GM18519 (cell line): ENCODE measurements around the gene BCORL1.
A peak's percentile ranks its signal among the peaks of the same experiment; 100 is the strongest.

Experiments used
- ATAC-seq: cut with Tn5 transposase; IDR thresholded peaks from one replicate; pipeline ENCODE4 v1.9.1; 2021; ENCODE audit warnings: mild to moderate bottlenecking, moderate library complexity; ENCODE audit not compliant: unreplicated experiment, low FRiP score

The BCORL1 gene

GRCh38 chrX:130057209-130057608, 74.8 kb downstream of the BCORL1 start:
- no peak for ATAC-seq

- ATAC-seq, result no peak
These were observed 76.2 kb downstream of the BCORL1 start for GRCh38 chrX:130058652-130059051.

DNA sequence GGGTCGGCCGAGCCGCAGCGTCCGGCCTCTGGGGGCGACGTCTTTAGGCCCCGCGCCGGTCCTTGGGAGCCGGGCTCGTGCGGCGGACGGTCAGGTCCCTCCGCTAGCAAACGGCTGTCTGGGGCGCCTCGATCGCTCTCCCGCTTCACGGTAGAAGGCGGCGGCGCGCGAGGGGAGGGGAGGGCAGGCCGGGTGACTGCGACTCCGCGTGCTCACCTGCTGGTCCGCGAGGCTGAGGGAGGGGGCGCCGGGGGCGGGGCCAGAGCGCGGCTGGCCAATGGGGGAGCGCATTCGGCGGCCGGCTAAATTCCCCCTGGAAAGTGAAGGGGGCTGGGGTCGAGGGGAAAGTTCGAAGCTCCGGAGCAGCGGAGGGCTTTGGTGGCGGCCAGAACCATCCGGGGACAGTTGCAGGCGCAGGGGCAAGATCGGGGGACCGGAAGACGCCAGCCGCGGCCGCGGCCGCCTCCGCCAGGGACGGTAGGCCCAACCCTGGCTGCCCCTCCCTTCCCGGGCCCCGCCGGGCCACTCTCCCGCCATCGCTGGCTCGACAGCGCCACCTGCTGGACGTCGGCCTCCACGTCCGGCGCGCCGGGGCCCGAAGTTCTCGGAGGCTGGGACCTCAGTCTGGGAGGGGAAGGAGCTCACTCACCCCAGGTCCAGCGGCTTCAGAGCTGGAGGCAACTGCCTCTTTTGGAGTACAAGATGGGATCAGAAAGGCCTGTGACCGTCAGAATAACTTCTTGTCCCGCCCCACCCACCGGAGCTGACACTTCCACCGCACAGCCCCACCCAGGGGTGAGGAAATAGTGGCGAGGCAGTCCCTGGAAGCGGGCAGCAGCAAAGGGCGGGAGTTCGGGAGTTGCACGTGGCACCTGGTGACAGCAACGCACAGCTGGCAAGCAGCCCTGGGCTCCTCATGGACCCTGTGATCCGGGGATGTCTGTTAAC, 78.0 kb downstream of the BCORL1 start:
- ATAC-seq, result peak; percentile 89

GRCh38 chrX:130066975-130067615, 84.7 kb downstream of the BCORL1 start:
- ATAC-seq, result no peak

- no peak for ATAC-seq
These were observed 89.3 kb downstream of the BCORL1 start for GRCh38 chrX:130071611-130072344.

- no peak for ATAC-seq
These were observed 89.9 kb downstream of the BCORL1 start for GRCh38 chrX:130072345-130072740.

DNA sequence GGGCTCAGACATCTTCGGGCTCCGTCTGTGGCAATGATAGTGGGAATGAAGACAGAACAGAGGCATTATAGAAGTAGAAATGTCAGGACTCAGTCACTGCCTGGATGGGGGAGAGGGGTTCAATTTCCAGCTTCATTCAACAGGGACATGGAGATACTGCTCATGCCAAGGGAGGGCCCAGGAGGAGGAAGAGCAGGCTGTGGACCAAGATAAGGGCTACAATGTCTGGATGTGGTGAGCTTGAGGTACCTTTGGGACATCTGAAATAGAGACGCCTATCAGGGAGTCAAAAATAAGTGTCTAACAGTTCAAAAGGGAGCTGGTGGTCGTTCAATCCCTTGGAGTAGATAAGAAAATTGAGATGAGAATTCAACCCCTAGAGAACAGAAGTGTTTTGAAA, 93.3 kb downstream of the BCORL1 start:
- no peak for ATAC-seq

- no peak for ATAC-seq
These were observed 97.5 kb downstream of the BCORL1 start for GRCh38 chrX:130079824-130080406.

DNA sequence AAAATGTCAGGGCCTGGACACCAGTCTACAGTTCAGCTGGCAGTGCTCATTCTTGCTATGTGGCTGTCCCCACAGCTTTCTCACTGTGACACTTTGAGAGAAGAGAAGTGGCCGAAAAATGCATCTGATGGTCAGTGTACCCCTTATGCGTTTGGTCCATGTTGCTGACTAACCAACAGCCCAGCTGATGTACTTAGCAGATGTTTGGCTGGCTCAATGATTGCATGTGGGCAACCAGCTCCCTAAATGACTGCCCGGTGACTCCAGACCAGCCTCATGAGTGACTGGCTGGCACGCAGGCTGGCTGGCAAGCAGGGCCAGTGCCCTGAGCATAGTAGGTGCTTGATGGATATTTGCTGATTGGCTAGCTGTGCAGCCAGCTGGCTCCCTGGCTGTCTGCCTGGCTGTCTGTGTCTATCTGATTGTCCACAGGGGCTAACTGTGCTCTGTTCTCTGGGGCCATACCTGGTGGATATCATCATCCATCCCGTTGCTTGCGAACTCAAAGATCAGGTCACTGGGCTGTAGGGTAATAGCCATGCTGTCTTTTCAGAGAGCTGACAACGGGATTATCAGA, 98.4 kb downstream of the BCORL1 start:
- ATAC-seq, result no peak

DNA sequence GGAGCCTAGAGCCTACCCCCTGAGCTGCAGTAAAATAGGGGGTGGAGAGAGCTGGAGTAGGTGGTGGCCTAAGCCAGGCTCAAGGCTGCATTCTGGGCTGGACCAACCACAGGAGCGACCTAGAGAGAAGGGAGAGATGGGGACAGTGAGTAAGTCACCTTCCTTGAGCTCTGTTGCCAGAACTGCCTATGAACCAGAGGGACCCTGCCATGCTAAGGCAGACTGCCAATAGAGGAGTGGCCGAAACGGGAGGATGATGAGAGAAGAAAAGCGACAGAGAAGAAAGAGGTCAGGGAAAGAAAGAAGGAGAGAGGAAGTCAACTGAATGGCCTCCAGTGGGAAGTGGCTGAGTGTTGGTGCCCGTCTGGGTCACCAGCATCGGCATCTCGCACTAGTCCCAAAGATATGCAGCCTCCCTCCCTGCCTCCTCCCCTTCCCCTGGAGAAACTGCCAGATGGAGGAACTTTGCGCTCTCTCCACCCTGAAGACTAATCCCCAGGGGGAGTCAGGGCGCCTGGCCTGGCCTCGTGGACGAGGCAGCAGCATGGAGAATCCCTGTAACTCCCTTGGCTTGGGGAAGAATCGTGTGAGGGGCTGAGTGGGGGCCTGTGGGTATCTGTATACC, 99.1 kb downstream of the BCORL1 start:
- ATAC-seq, result no peak

GRCh38 chrX:130082244-130083106, 100.0 kb downstream of the BCORL1 start:
- ATAC-seq, result peak; percentile 49

DNA sequence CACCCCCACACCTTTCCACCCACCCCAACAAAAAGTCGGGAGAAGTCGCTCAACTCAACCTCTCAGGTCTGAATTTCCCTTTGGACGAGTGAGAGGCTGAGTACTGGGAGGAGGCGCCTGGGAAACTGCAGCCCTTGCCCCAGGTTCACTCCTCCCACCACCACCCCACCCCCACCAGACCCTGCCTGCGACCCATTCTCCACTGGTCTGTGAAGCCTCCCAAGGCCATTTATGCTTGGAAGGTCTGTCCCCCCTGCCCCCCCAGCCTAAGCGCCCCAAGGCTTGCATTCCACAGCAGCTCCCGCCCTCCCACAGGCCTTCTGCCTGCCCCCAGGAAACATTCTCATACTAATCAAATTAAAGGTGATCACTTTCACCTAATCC, 100.7 kb downstream of the BCORL1 start:
- no peak for ATAC-seq

DNA sequence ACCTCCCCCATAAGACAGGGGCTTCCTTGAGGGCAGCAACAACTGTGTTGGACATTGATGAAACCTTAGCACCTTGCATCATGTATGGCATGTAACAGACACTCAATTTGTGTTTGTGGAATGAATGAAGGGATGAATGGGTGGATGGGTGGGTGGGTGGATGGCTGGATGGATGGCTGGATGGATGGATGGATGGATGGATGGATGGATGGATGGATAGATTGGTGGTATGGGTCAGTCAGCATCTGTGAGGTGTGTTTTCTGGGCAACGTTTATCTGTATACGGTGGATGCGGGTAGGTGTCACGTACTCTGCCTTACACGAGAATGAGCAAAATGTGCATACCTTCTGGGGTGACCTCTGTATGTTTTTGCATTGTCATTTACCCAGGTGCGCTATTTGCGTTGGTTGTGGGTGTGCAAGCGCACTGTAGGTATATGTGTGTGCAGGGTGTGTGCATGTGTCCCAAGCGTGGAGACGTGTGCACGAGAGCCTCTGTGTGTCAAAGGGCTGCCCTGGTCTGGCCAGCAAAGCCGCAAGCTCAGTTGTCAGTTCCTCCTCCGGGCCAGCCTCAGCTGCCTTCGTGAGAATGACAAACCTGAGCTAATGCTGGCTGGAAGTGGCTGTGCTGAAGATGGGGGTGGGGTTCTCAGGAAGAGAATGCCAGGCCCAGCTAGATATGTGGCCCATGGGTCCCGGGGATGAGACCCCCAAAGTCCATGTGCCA, 101.4 kb downstream of the BCORL1 start:
- no peak for ATAC-seq

DNA sequence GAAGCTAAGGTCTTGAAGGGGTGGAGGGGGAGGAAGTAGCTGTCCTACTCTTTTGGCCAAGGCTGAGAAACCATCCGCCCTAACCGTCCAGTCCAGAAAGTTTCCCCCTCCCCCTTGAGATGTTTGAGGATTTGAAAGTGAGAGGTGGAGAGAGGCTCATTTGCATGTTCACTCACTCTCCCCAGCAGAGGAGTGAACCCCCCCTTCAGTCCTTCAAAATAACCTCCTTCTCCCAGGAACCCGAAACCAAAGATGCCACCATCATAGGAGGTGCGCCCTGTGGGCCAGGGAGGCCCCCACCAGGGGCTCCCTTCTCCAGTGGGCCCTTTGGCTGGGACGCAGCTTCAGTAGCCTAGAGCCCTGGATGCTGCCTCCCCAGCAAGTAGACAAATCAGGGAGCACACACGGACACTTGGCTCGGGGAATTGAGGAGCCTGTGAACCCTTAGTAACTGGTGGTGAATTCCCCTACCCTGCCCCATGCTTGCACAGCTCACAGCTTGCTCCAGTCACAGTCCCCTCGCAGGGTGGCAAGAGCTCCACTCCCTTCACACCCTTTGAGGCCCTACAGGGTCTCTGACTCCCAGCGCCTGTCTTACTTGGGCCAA, 102.3 kb downstream of the BCORL1 start:
- ATAC-seq, result no peak

- ATAC-seq, result no peak
These were observed 103.4 kb downstream of the BCORL1 start for GRCh38 chrX:130085551-130086446.

GRCh38 chrX:130086447-130087206, 104.2 kb downstream of the BCORL1 start:
- peak; percentile 33 for ATAC-seq
